Astrocyte (in vitro differentiated cells and primary cell): ENCODE results near the gene GALE. TPM values are rescaled to one million over a fixed set of nuclear protein-coding genes. Genes with fewer than 3 reads are reported as not detected.

Experiments used
- DNase-seq: peaks from one replicate; pipeline ENCODE4 v3.0.0-alpha.2; 2010; ENCODE audit warnings: low read depth
- FAIRE-seq: peaks from 2 replicates; lab custom pipeline; 2011; peaks lifted over from hg19 to GRCh38; lab: Jason Lieb, UNC
- H2AFZ ChIP-seq: 2 replicates; pipeline ENCODE4 v1.6.0; 2012; ENCODE audit warnings: low read depth, low read length, inconsistent platforms
- H3K27ac ChIP-seq: 2 replicates; pipeline ENCODE4 v1.5.1; 2011; ENCODE audit warnings: low read depth, low read length, inconsistent platforms
- H3K27me3 ChIP-seq: 2 replicates; pipeline ENCODE4 v1.6.0; 2011; ENCODE audit warnings: low read length, inconsistent platforms; ENCODE audit not compliant: insufficient read depth
- H3K36me3 ChIP-seq: 2 replicates; pipeline ENCODE4 v1.5.1; 2011; ENCODE audit warnings: low read length, inconsistent platforms; ENCODE audit not compliant: insufficient read depth
- H3K4me1 ChIP-seq: 2 replicates; pipeline ENCODE4 v1.5.1; 2011; ENCODE audit warnings: low read length, inconsistent platforms; ENCODE audit not compliant: insufficient read depth
- H3K4me2 ChIP-seq: 2 replicates; pipeline ENCODE4 v1.6.0; 2012; ENCODE audit warnings: low read length, inconsistent platforms
- H3K4me3 ChIP-seq: 2 replicates; pipeline ENCODE4 v1.5.1; 2011; ENCODE audit warnings: low read depth, mild to moderate bottlenecking, low read length, inconsistent platforms; ENCODE audit not compliant: insufficient read depth
- H3K79me2 ChIP-seq: 2 replicates; pipeline ENCODE4 v1.6.0; 2012; ENCODE audit warnings: mild to moderate bottlenecking, low read length, inconsistent platforms; ENCODE audit not compliant: insufficient read depth
- H3K9ac ChIP-seq: 2 replicates; pipeline ENCODE4 v1.6.0; 2012; ENCODE audit warnings: mild to moderate bottlenecking, low read length, inconsistent platforms
- H3K9me3 ChIP-seq: 2 replicates; pipeline ENCODE4 v1.5.1; 2012; ENCODE audit warnings: low read depth, mild to moderate bottlenecking, low read length, inconsistent platforms; ENCODE audit not compliant: insufficient read depth
- H4K20me1 ChIP-seq: 2 replicates; pipeline ENCODE4 v1.6.0; 2012; ENCODE audit warnings: low read length, inconsistent platforms; ENCODE audit not compliant: insufficient read depth
- H3K27ac Mint-ChIP-seq: one replicate; pipeline ENCODE4 v1.8.0; 2021; ENCODE audit warnings: mild to moderate bottlenecking, mixed read lengths; ENCODE audit not compliant: unreplicated experiment
- H3K27me3 Mint-ChIP-seq: one replicate; pipeline ENCODE4 v1.8.0; 2021; ENCODE audit warnings: low read depth, mixed read lengths; ENCODE audit not compliant: unreplicated experiment
- H3K36me3 Mint-ChIP-seq: one replicate; pipeline ENCODE4 v1.8.0; 2021; ENCODE audit warnings: low read depth, mixed read lengths; ENCODE audit not compliant: unreplicated experiment
- H3K4me1 Mint-ChIP-seq: one replicate; pipeline ENCODE4 v1.8.0; 2021; ENCODE audit warnings: low read depth, mixed read lengths; ENCODE audit not compliant: unreplicated experiment
- H3K4me3 Mint-ChIP-seq: one replicate; pipeline ENCODE4 v1.8.0; 2021; ENCODE audit warnings: mild to moderate bottlenecking, moderate library complexity, mixed read lengths; ENCODE audit not compliant: unreplicated experiment
- H3K9me3 Mint-ChIP-seq: one replicate; pipeline ENCODE4 v1.8.0; 2021; ENCODE audit warnings: mild to moderate bottlenecking, mixed read lengths; ENCODE audit not compliant: unreplicated experiment
- CTCF ChIP-seq: IDR thresholded peaks from 2 replicates; pipeline ENCODE4 v1.5.1; 2011; ENCODE audit warnings: low read depth, mild to moderate bottlenecking, inconsistent platforms, low read length, moderate library complexity; ENCODE audit not compliant: insufficient read depth
- EZH2 ChIP-seq: IDR thresholded peaks from 2 replicates; pipeline ENCODE4 v1.6.1; 2012; ENCODE audit warnings: mild to moderate bottlenecking, low read length, inconsistent platforms; ENCODE audit not compliant: insufficient read depth
- total RNA-seq: library from RNA; stranded (reverse); gene quantifications from 2 replicates; pipeline ENCODE4 v1.2.1, GENCODE V29; 2021

The GALE gene
- total RNA-seq, 1 donor from 2014 or later = 27.0 TPM

DNA sequence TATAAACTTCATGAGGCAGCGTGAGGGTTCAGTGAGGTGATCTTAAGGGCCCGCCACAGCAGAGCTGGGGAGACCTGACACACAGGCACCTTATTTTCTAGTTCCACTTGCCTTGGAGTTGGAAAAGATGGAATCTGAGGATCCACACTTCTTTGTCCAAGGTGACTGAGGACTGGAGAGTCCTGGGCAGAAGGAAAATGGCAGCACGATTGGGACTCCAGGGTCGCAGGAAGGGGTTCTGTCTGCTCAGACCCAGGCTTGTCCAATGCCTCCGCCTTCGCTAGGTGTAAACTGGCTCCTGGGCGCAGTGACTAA is 1.3 kb downstream of the GALE start:
- DNase-seq (no peak), FAIRE-seq (no peak)
- Mint-ChIP-seq H3K27me3 (no peaks in the 10 kb centered on the region), H3K9me3 (no peaks in the 10 kb centered on the region), H3K27ac (no peak overlapping the region), H3K4me3 (peak overlapping the region; percentile 91), H3K36me3 (peaks cover 6% of the 10 kb centered on the region), H3K4me1 (peaks cover 5% of the 10 kb centered on the region)
- peak overlapping the region; percentile 79 for H3K27ac ChIP-seq
- TF ChIP-seq EZH2 (no peak), CTCF (no peak)
- H3K27me3 ChIP-seq = no peaks in the 10 kb centered on the region
- no peaks in the 10 kb centered on the region for H3K9me3 ChIP-seq
- H4K20me1 ChIP-seq = peaks cover 3% of the 10 kb centered on the region
- H3K4me1 ChIP-seq = peaks cover 16% of the 10 kb centered on the region
- H3K79me2 ChIP-seq = peaks cover 2% of the 10 kb centered on the region
- H3K4me2 ChIP-seq = peak overlapping the region; percentile 96
- H3K9ac ChIP-seq = peak overlapping the region; percentile 87
- H2AFZ ChIP-seq = no peak overlapping the region
- peak overlapping the region; percentile 71 for H3K4me3 ChIP-seq
- no peaks in the 10 kb centered on the region for H3K36me3 ChIP-seq

GRCh38 chr1:23798662-23799142 is 1.9 kb downstream of the GALE start:
- peaks cover 3% of the 10 kb centered on the region for H4K20me1 ChIP-seq
- TF ChIP-seq CTCF = no peak
- TF ChIP-seq EZH2 = no peak
- peak overlapping the region; percentile 96 for H3K4me2 ChIP-seq
- Mint-ChIP-seq H3K36me3 (peaks cover 4% of the 10 kb centered on the region), H3K9me3 (no peaks in the 10 kb centered on the region), H3K4me3 (peak overlapping the region; percentile 91), H3K27me3 (no peaks in the 10 kb centered on the region), H3K27ac (no peak overlapping the region), H3K4me1 (peaks cover 5% of the 10 kb centered on the region)
- no peaks in the 10 kb centered on the region for H3K36me3 ChIP-seq
- H3K4me1 ChIP-seq = peaks cover 16% of the 10 kb centered on the region
- H3K4me3 ChIP-seq = no peak overlapping the region
- no peak overlapping the region for H3K9ac ChIP-seq
- no peaks in the 10 kb centered on the region for H3K9me3 ChIP-seq
- H3K27me3 ChIP-seq = no peaks in the 10 kb centered on the region
- DNase-seq (no peak), FAIRE-seq (no peak)
- no peak overlapping the region for H3K27ac ChIP-seq
- peaks cover 2% of the 10 kb centered on the region for H3K79me2 ChIP-seq
- H2AFZ ChIP-seq = no peak overlapping the region
